HEK293T (cell line): ENCODE data around the gene NFIX.

ENCODE experiments used
- BHLHE40 ChIP-seq: fragments of 450-650 bp; IDR thresholded peaks from 2 replicates; pipeline ENCODE4 v1.6.1; 2016; ENCODE audit warnings: mild to moderate bottlenecking, moderate library complexity, borderline replicate concordance
- ELF4 ChIP-seq: fragments of 450-650 bp; IDR thresholded peaks from 2 replicates; pipeline ENCODE4 v1.6.1; 2017; ENCODE audit warnings: antibody characterized with exemption
- FOXA1 ChIP-seq: fragments of 450-650 bp; IDR thresholded peaks from 2 replicates; pipeline ENCODE4 v1.6.1; 2016; ENCODE audit warnings: mild to moderate bottlenecking
- FOXK2 ChIP-seq: fragments of 450-650 bp; IDR thresholded peaks from 2 replicates; pipeline ENCODE4 v1.6.1; 2016; ENCODE audit warnings: mild to moderate bottlenecking
- NFRKB ChIP-seq: fragments of 450-650 bp; IDR thresholded peaks from 2 replicates; pipeline ENCODE4 v1.6.1; 2016; ENCODE audit warnings: mild to moderate bottlenecking, moderate library complexity
- SP1 ChIP-seq: fragments of 450-650 bp; IDR thresholded peaks from 2 replicates; pipeline ENCODE4 v1.6.1; 2017
- SUZ12 ChIP-seq: fragments of 450-650 bp; IDR thresholded peaks from 2 replicates; pipeline ENCODE4 v1.6.1; 2016; ENCODE audit warnings: mild to moderate bottlenecking
- TARDBP ChIP-seq: fragments of 450-650 bp; IDR thresholded peaks from 2 replicates; pipeline ENCODE4 v1.6.1; 2016
- TF ChIP-seq, protein P1 (sequence below): fragments of 450-650 bp; IDR thresholded peaks from 2 replicates; pipeline ENCODE4 v1.6.1; 2016

- TF ChIP-seq TARDBP = no peak
- no peak for TF ChIP-seq FOXK2
- no peak for TF ChIP-seq SUZ12
- TF ChIP-seq, protein P1, sequence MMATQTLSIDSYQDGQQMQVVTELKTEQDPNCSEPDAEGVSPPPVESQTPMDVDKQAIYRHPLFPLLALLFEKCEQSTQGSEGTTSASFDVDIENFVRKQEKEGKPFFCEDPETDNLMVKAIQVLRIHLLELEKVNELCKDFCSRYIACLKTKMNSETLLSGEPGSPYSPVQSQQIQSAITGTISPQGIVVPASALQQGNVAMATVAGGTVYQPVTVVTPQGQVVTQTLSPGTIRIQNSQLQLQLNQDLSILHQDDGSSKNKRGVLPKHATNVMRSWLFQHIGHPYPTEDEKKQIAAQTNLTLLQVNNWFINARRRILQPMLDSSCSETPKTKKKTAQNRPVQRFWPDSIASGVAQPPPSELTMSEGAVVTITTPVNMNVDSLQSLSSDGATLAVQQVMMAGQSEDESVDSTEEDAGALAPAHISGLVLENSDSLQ = no peak
- TF ChIP-seq NFRKB = no peak
- TF ChIP-seq BHLHE40 = no peak
- TF ChIP-seq FOXA1 = no peak
- TF ChIP-seq ELF4 = no peak
- no peak for TF ChIP-seq SP1
These were observed 81.5 kb downstream of the NFIX start for GRCh38 chr19:13076787-13077186.
